OCI-LY7 (cell line): ENCODE results near the gene FOXF1.

Experiments
- EZH2phosphoT487 ChIP-seq: fragments of 200-600 bp; sonication (generic); IDR thresholded peaks from 2 replicates; pipeline ENCODE4 v1.6.1; 2018; ENCODE audit warnings: low read depth, borderline replicate concordance, mild to moderate bottlenecking, mixed run types, antibody characterized with exemption, low read length, moderate library complexity, mixed read lengths
- TF ChIP-seq, protein P1 (sequence below): fragments of 200-600 bp; sonication (generic); conservative IDR thresholded peaks from 2 replicates; pipeline ENCODE4 v1.5.1; 2014; ENCODE audit warnings: mild to moderate bottlenecking, antibody characterized with exemption, low read length, moderate library complexity, mixed read lengths

DNA sequence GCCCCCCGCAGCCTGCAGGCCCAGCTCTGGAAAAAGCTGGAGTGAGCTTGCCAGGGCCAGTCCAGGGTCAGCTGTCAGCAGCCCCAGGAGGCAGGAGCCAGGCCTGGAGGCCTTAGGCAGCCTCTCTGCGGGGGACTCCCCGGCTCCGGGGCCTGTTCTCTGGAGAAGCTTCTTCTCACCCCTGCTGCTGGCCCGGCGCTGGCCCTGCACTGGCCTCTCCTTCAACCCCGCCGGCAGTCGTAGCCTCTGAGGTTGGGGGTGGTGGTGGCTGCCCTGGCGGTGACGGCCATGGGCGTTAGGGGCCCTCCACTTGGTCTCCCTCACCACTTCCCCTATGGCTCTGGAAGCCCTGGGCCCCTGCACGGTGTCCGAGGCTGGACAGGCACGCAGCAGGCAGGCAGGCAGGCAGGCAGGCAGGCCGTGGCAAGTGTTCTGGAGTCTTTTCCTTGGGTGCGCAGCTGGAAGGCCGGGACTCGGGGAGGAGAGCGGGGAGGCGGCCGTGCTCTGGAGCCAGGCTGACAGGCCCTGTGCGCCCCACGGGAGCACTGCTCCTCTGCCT, 2.1 kb downstream of the FOXF1 start:
- TF ChIP-seq, protein P1, sequence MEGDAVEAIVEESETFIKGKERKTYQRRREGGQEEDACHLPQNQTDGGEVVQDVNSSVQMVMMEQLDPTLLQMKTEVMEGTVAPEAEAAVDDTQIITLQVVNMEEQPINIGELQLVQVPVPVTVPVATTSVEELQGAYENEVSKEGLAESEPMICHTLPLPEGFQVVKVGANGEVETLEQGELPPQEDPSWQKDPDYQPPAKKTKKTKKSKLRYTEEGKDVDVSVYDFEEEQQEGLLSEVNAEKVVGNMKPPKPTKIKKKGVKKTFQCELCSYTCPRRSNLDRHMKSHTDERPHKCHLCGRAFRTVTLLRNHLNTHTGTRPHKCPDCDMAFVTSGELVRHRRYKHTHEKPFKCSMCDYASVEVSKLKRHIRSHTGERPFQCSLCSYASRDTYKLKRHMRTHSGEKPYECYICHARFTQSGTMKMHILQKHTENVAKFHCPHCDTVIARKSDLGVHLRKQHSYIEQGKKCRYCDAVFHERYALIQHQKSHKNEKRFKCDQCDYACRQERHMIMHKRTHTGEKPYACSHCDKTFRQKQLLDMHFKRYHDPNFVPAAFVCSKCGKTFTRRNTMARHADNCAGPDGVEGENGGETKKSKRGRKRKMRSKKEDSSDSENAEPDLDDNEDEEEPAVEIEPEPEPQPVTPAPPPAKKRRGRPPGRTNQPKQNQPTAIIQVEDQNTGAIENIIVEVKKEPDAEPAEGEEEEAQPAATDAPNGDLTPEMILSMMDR: no peak
- no peak for TF ChIP-seq EZH2phosphoT487
